Nucleus accumbens (tissue), 56 donors: ENCODE results near the gene ENTHD1.

Experiments
- DNase-seq, 56 donors: peaks; one replicate each; lab custom pipeline; 2025; lab: John Stamatoyannopoulos, UW

Gene ENTHD1

DNA sequence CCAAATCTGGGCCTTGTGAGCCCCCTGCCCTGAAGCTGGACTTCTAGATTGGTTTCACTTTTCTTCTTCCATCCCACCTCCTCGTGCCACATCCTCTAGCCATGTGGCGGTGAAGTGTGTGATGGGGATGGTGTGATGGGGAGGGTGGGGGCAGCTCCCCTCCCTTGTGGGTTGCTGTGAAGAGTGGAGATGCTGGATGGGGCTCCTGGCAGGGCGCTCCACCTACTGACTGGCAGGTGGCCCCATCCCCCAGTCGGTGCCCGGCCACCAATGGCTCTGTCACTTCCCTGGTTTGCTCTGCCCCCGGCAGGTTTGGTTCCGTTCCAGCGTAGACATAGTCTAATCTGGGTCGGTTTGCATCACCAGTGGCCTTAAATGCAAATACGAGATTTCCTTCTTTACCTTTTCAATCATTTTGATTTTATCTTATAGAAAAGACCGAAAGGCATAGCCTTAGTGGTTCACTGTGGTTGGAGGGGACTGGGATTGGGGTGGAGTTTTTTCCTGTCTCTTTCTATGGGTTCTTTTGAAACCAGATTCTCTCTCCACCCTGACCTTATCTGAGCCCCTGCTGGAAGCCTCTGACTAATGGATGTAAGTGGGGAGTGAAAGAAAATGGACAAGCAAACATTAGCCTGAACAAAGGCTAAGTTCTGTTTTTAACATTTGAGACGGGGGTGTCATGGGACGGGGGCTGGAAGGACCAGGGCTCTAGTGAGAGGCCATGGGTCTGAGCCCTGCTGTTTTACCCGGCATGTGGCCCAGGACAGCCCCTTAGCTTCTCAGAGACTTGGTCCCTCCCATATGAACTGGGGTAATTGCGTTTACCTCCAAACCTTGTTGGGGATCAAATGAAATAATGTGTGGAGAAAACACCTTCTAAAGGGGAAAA is 173.8 kb downstream of the ENTHD1 start:
- no peak for DNase-seq

GRCh38 chr22:39718921-39719475 is 174.6 kb downstream of the ENTHD1 start:
- DNase-seq, result no peak

DNA sequence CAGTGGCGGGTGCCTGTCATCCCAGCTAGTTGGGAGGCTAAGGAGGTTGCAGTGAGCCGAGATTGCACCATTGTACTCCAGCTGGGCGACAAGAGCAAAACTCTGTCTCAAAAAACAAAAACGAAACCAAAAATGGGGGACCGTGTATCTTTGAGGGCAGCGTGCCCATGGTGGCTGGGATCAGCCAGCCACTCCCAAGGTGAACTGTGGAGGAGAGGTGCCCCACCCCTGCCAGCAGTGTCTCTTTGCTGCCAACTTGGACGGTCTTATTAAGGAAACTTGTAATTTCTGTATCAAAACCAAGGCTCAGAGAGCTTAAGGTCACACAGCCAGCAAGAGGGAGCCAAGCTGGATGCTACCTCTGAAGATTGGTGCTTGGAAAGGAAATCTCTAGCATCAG is 175.4 kb downstream of the ENTHD1 start:
- no peak for DNase-seq

DNA sequence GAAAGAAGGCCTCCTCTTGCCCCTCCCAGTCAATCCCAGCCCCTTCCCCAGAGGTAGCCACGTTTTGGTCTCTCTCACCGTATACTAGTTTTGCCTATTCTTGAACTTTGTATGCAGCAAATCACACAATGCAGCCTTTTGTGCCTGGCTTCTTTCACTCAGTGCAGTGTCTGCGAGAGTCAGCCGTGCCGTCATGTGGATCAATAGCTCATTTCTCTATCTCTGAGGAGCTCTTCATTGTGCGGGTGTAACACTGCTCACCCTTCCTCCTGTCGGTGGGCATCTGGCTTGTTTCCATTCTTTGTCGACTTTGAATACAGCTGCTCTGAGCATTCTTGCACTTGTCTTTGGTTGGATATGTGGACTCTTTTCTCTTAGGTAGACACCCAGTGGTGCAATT is 176.5 kb downstream of the ENTHD1 start:
- peak in 13 of 56 donors; percentile 4 to 49 (median 16) for DNase-seq

- DNase-seq, result no peak
Observed at GRCh38 chr22:39716534-39716933, 177.0 kb downstream of the ENTHD1 start.

DNA sequence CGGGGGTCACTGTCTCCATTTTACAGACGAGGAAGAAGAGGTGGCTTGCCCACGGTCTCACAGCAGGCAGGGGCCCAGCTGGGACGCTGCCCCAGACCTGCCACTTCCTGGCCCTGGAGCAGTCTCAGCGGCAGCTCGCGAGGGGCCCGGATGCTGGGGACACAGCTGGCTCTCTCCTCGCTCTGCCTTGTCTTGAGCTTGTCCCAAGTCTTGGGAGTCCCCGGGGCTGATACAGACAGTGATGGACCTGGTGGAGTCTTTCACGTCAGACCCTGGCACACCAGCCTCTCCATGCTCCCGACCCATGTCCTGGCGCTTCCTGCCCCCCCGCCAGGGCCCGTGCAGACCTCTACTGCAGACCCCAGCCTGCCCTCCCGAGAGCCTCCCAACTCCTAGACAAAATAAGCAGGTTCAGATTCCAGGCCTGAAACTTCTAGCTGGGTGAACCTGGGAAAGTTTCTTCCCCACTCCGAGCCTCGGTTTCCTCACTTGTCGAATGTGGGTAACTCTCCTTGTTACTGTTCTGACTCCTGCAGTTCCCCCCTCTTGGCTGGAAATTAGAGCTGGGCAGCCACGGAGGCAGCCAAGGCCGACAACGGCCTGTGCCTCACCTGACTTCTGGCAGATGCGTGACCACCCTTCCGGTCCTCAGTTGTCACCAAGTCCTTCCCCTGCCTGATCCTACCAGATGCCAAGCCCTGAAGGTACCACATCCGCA is 177.6 kb downstream of the ENTHD1 start:
- DNase-seq, result no peak

DNA sequence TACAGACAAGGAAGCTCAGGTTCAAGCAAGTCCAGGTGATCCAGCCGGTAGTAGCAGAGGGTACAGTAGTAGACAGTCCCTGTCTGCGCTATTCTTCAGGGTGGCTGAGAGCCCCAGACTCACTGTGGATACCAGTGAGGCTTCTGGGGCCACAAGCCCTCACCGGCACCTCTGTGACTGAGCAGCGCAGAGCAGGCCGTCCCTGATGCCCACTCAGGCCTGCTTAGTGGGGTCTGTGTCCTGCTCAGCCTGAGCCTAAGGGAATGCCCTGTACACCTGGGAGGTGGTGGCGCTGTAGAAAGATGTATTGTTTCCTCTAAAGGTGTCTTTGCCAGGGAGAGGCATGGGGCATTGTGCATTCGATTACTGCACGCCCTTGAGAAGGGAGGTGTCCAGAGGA is 179.2 kb downstream of the ENTHD1 start:
- no peak for DNase-seq

- no peak for DNase-seq
Observed at GRCh38 chr22:39713799-39714290, 179.7 kb downstream of the ENTHD1 start.

DNA sequence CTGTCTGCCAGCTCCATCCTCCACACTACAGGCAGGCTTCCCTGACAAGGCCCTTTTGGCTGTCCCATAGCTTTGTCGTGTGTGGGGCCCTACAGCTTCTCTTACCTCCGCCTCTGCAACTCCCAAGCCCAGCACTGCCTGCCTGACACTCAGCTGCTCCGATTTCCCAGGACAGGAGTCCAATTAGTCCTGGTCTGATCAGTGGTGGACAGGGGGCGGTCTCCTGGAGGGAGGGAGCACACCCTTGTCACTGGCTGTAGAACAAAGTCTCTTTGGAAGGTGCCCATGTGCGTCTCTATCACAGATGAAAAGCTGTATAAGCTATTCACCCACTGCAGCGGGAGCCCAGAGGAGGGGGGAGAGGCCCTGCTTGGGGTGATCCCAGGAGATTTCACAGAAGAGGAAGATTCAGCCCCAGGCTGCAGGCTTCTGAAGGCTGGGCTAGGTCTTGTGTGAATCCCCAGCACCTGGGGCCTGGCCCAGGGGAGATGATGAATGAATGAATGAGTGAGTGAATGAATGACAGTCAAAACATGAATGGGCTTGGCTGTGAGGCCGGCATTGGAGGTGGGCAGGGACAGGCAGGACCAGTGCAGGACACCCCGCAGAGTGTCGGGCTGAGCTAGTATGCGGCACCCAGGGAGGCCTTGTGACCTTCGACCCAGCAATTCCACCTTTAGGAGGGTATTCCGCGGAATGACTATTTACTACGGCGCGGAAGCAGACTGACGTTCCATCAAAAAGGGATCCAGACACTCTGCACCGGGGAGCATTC is 180.6 kb downstream of the ENTHD1 start:
- no peak for DNase-seq

GRCh38 chr22:39712081-39712480 is 181.5 kb downstream of the ENTHD1 start:
- DNase-seq, result no peak

GRCh38 chr22:39710380-39711150 is 183.0 kb downstream of the ENTHD1 start:
- DNase-seq, result no peak

- no peak for DNase-seq
Observed at GRCh38 chr22:39707816-39708215, 185.7 kb downstream of the ENTHD1 start.

GRCh38 chr22:39707351-39707750 is 186.2 kb downstream of the ENTHD1 start:
- DNase-seq, result no peak

DNA sequence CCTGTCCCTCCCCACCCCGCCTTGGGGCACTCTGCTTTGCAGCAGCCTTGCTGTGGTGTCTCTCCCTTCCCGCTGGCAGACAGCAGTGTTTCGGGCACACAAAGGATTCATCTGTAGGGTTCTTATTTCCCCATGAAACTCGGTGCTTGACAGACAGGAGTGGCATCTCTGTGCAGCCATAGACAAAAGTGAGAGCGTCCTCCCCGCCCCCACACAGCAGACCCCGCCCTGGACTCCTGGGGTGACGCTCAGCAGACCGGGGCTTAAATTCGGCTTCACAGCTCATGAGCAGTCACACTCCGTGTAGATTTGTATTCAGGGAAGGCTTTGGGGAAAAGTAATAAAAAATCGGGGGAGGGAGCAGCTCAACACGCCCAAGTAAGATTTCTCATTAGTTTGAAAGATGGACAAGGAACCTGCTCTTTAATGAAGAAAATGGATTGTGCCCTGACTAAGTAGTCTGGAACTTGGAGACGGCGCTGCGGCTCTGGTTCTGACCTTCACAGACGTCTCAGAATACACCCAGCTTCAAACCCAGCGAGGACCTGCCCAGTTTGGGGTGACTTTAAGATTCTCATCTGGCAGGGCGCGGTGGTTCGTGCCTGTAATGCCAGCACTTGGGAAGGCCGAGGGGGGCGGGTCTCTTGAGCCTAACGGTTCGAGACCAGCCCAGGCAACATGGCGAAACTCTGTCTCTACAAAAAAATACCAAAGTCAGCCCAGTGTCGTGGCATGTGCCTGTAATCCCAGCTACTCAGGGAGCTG is 187.0 kb downstream of the ENTHD1 start:
- no peak for DNase-seq

- no peak for DNase-seq
Observed at GRCh38 chr22:39705386-39705785, 188.2 kb downstream of the ENTHD1 start.

- peak in 3 of 56 donors; percentile 3 to 14 (median 10) for DNase-seq
Observed at GRCh38 chr22:39703928-39704639, 189.5 kb downstream of the ENTHD1 start.

GRCh38 chr22:39703091-39703490 is 190.5 kb downstream of the ENTHD1 start:
- no peak for DNase-seq

DNA sequence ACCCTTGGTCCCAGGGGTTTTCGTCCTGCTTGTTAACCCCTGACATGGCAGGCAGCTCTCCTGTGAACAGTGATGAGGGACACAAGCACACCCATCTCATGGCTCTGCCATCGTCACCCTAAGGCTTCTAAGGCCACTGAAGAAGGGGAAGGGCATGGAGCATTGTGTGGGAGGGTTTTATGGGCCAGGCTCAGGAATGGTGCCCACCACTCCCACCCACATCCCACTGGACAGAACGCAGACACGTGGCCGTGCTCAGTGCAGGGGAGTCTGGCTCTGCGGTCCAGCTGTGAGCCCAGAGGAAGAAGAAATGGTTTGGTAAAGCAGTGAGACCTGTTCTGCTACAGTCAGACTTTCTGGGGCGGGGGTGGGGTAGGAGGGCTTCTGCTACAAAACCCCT is 193.0 kb downstream of the ENTHD1 start:
- DNase-seq, result no peak
